NCI-H1048 (cell line): ENCODE data around the gene HEBP2.

ENCODE experiments used
- DNase-seq: peaks from one replicate; lab custom pipeline; 2025; lab: John Stamatoyannopoulos, UW

Gene HEBP2

GRCh38 chr6:138455746-138456400 lies 51.9 kb downstream of the HEBP2 start:
- peak; percentile 48 for DNase-seq

- no peak for DNase-seq
Measured at GRCh38 chr6:138456401-138456790, 52.4 kb downstream of the HEBP2 start.

- DNase-seq, result no peak
Measured at GRCh38 chr6:138461647-138462046, 57.6 kb downstream of the HEBP2 start.

- no peak for DNase-seq
Measured at GRCh38 chr6:138464085-138464484, 60.1 kb downstream of the HEBP2 start.

- DNase-seq, result no peak
Measured at GRCh38 chr6:138465007-138465645, 61.1 kb downstream of the HEBP2 start.

GRCh38 chr6:138467901-138468300 lies 63.9 kb downstream of the HEBP2 start:
- DNase-seq, result no peak

GRCh38 chr6:138468320-138469015 lies 64.4 kb downstream of the HEBP2 start:
- no peak for DNase-seq
